Vagina (tissue), 2 donors: ENCODE measurements around the gene PEPD.

ENCODE experiments used
- POLR2A ChIP-seq, 2 donors: fragments of 450-650 bp; IDR thresholded peaks; one replicate each; pipeline ENCODE4 v1.6.1; 2017; ENCODE audit warnings: antibody characterized with exemption in 2 of 2, mild to moderate bottlenecking in 2 of 2, moderate library complexity in 2 of 2
- TF ChIP-seq, protein P1 (sequence below), 3 experiments: fragments of 450-650 bp in 2 of 3; fragments of 200-600 bp in 1 of 3; sonication (generic) in 1 of 3; IDR thresholded peaks; one replicate each; pipeline ENCODE4 v1.5.1; 2017 to 2019; ENCODE audit warnings: antibody characterized with exemption in 3 of 3, mild to moderate bottlenecking in 2 of 3, moderate library complexity in 2 of 3

- TF ChIP-seq POLR2A (IDR thresholded peaks at IDR 0.05) = no peak
- TF ChIP-seq, protein P1, sequence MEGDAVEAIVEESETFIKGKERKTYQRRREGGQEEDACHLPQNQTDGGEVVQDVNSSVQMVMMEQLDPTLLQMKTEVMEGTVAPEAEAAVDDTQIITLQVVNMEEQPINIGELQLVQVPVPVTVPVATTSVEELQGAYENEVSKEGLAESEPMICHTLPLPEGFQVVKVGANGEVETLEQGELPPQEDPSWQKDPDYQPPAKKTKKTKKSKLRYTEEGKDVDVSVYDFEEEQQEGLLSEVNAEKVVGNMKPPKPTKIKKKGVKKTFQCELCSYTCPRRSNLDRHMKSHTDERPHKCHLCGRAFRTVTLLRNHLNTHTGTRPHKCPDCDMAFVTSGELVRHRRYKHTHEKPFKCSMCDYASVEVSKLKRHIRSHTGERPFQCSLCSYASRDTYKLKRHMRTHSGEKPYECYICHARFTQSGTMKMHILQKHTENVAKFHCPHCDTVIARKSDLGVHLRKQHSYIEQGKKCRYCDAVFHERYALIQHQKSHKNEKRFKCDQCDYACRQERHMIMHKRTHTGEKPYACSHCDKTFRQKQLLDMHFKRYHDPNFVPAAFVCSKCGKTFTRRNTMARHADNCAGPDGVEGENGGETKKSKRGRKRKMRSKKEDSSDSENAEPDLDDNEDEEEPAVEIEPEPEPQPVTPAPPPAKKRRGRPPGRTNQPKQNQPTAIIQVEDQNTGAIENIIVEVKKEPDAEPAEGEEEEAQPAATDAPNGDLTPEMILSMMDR (IDR thresholded peaks at IDR 0.05) = no peak
These were observed 45.4 kb downstream of the PEPD start for GRCh38 chr19:33476151-33476707.
